Inflammatory macrophage (primary cell): ENCODE data around the gene MXD4.

Source experiments
- DNase-seq, 2 donors: peaks; one replicate each; pipeline ENCODE4 v3.0.0-alpha.2; 2020 to 2022
- total RNA-seq, 18 experiments: gene quantifications; one replicate each; lab custom pipeline; 2026; ENCODE audit warnings: mixed read lengths in 6 of 18, inconsistent platforms in 2 of 18; lab: John Stamatoyannopoulos, UW

MXD4 gene, protein sequence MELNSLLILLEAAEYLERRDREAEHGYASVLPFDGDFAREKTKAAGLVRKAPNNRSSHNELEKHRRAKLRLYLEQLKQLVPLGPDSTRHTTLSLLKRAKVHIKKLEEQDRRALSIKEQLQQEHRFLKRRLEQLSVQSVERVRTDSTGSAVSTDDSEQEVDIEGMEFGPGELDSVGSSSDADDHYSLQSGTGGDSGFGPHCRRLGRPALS
- 9.0 to 42.3 (median 24.5) reads per million in 18 experiments for total RNA-seq

DNA sequence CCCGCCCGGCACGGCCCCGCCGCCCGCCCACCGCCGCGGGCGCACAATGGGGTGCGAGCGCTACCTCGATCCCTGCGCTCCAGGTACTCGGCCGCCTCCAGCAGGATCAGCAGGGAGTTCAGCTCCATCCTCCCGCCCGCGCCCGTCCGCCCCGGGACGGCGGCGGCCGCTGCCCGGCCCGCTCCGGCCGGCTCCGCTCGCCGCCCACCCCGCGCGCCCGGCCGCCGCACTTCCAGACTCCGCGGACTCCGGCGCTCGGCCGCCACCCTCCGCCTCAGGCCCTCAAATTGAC lies at the start of gene MXD4:
Gene MXD4 (minus strand): TSS at position 257 of the 292 bp plus-strand sequence. CDS start 129 bp downstream, at position 128.
- no peak for DNase-seq

GRCh38 chr4:2306773-2307410 lies 45.0 kb upstream of the MXD4 start:
- DNase-seq = no peak

- peak in 1 of 2 donors; percentile 21 for DNase-seq
These were observed 44.0 kb upstream of the MXD4 start for GRCh38 chr4:2305766-2306501.

DNA sequence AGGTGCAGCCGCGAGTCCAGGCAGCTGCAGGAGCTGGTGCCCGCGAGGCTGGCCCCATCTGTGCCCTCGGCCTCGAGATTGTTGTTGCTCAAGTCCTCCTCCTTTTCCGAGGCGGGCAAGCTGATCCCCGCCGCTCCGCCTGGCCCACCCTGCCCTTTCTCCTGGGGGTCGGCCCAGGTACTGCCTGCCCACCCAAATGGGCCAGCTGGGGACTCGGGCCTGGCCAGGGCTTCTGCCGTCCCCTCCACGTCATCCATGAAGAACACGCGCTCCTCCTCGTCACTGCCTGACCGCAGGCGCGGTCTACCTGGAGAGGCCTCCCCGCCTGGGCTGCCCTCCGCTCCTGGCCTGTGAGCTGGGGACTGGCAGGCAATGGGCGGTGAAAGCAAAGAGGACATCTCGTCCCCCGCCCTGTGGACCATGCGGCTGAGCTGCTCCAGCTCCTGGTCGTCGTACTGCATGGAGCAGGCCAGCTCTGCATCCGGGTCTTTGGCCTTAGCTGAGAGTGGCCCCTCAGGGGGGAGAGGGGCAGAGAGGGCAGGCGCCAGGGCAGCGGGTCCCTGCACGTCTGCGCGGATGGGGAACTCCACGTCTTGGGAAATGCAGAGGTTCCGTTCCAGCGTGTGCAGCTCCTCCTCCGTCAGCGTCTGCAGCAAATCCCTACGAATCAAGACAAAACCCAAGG lies 43.1 kb upstream of the MXD4 start:
- DNase-seq = no peak

DNA sequence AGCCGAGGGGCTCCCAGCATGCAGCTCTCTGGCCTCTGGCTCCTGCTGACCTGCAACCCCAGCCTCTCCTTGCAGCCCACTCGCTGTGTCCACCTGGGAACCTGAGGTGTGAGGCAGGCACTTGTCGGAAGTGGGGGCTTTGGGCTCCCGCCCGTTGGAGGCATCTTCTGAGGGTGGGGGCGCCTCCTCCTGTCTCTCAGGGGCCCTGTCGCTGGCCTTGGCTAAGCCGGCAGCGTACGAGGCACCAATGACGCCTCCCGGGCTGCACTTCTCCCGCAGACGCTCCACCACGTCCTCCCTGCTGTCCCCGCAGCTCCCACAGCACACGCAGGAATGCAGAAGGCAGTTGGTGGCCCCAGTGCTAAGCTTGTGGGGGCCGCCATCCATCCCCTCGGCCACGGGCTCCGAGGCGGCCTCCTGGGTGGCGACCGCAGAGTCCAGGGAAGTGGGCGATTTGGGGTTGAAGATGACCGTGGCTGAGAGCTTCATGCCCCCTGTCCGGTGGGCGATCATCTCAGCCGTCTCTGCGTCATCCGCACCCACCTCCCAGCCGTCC lies 42.5 kb upstream of the MXD4 start:
- DNase-seq = no peak

DNA sequence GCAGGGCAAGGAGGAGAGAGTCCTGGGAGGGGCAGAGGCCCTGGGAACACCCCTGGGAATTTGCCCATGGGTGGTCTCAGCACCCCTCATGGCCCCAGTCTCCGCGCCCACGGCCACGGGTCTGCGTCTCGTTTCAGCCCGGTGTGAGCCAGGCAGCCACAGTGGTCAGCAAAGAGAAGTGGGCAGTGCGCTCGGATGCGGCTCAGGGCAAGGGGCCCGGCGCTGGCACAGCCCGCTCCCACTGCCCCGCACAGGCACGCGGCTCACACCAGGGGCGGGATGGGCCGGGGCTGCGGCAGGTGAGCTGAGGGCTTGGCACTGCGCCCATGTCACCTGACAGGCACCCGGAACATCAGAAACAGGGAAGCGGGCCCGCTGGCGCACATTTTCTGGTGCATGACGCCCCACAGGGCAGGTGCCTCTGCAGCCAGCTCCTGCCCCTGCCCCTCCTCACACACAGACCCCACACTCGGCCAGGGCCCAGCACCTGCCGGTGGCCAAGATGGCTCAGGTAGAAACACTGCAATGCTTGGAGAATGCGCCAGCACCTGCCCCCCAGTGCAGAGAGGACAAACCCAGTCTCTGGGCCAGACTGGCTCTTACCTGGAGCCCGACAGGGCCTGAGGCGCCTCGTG lies 41.9 kb upstream of the MXD4 start:
- no peak for DNase-seq

DNA sequence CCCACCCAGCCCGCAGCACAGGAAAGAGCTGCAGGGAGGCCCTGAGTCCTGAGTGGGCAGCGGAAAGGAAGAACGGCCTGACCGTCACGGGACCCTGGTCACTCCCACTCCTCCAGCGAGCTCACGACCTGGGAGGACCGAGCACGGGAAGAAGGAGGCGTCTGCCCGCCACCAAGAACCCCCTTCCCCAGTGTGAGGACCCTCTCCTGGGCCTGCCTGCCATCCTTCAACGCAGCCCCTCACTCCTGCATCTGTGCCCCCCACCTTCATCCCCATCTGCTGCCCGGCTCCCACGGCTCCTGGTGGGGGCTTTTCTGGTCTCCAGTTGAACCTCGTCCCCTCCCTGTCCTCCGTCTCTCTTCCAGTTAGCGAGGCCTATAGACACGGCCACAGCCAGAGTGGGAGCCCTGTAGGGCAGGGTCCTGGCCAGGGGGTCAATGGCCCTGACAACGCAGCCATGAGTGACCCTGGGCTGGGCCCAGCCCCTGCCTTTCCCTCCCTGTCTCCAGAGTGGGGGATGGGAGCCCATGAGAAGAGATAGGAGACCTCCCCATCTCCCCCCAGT lies 41.3 kb upstream of the MXD4 start:
- no peak for DNase-seq

GRCh38 chr4:2302387-2303119 lies 40.6 kb upstream of the MXD4 start:
- DNase-seq = no peak

- no peak for DNase-seq
These were observed 39.9 kb upstream of the MXD4 start for GRCh38 chr4:2301806-2302205.

- DNase-seq = no peak
These were observed 39.3 kb upstream of the MXD4 start for GRCh38 chr4:2301225-2301642.

GRCh38 chr4:2300431-2301224 lies 38.7 kb upstream of the MXD4 start:
- DNase-seq = no peak

DNA sequence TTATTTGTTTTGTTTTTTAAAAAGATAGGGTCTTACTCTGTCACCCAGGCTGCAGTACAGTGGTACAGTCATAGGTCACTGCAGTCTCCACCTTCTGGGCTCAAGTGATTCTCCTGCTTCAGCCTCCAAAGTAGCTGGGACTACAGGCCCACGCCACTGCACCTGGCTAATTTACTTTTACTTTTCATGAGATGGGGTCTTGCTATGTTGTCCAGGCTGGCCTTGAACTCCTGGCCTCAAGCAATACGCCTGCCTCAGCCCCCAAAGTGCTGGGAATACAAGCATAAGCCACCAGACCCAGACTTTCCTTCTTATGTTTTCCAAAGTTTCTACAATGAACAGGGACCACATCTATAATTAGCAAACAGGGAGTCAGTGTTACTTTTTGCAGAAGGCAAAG lies 37.9 kb upstream of the MXD4 start:
- no peak for DNase-seq

- no peak for DNase-seq
These were observed 36.7 kb upstream of the MXD4 start for GRCh38 chr4:2298532-2298991.

- DNase-seq = no peak
These were observed 36.0 kb upstream of the MXD4 start for GRCh38 chr4:2297606-2298531.

DNA sequence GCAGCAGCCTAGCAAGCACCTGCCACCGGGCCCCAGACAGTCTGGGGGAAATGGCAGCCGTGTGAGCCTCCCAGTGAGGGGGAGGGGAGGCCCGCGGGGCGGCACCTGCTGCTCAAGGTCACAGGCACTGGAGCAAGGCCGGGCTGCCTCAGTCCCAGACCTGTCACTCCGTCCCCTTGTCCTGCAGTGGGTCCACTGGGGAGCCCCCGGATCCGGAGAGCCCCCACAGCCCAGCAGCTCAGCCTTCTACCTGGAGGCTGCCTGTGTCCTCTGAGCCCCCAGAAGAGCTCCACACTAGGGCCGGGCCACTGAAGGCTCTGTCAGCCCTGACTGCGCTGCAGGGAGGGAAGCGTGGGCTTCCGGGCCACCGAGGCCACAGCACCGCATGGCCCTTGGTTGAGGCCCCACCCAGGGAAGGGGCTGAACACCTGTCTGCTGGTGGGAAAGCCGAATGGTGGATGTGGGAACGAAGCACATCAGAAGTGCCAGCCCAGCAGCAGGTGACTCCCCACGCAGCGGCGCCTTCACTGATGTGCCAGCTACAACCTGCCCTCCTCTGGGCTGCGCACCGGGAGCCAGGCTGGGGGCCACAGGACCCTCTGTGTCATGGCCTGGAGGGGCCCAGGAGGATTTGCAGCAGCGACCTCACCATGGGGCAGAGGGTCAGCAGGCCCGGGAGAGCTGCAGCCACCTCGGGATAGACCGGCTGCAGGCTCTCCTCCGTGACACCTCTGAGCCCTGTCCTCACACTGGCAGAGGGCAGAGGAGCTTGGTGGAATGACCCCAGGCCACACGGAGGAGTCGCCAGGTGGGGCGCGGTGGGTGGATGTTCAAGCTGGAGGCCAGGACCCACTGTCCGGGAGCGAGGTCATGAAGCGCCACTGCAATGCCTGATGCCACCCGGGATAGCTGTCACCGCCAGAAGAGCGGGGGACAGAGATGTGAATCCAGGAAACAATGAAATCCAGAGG lies 35.0 kb upstream of the MXD4 start:
- DNase-seq = no peak

- no peak for DNase-seq
These were observed 34.1 kb upstream of the MXD4 start for GRCh38 chr4:2295900-2296442.

- no peak for DNase-seq
These were observed 33.6 kb upstream of the MXD4 start for GRCh38 chr4:2295500-2295899.

DNA sequence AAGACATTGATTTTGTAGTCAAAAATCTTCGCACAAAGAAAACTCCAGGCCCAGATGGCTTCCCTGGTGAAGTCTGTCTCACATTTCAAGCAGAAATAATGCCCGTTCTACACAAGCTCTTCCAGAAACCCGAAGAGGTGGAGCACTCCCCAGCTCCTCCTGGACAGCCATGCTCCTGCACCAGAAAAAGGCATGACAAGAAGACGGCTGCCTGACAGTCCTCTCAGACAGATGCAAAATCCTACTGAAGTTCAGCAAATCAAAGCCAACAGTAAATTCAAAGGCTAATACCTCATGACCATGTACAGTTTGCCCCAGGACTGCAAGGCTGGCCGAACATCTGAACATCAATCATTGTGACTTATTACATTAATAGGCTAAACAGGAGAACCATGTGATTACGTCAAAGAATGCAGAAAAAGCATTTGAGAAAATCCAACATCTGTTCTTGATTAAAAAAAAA lies 30.8 kb upstream of the MXD4 start:
- DNase-seq = no peak
